ENCODE data around the gene FAM50B.

The FAM50B gene

GRCh38 chr6:3873051-3873450 lies 23.9 kb downstream of the FAM50B start:
- no peak for DNase-seq (ENCODE audit: low spot score)

- no peak for DNase-seq (ENCODE audit: low spot score)
These were observed 24.9 kb downstream of the FAM50B start for GRCh38 chr6:3874069-3874468.

GRCh38 chr6:3875486-3875885 lies 26.3 kb downstream of the FAM50B start:
- no peak for DNase-seq (ENCODE audit: low spot score)

- DNase-seq (ENCODE audit: low spot score), result no peak
These were observed 26.9 kb downstream of the FAM50B start for GRCh38 chr6:3876101-3876500.

GRCh38 chr6:3876866-3877265 lies 27.7 kb downstream of the FAM50B start:
- DNase-seq (ENCODE audit: low spot score), result no peak

- no peak for DNase-seq (ENCODE audit: low spot score)
These were observed 29.0 kb downstream of the FAM50B start for GRCh38 chr6:3878048-3878666.

- no peak for DNase-seq (ENCODE audit: low spot score)
These were observed 30.2 kb downstream of the FAM50B start for GRCh38 chr6:3879194-3879952.

- no peak for DNase-seq (ENCODE audit: low spot score)
These were observed 32.7 kb downstream of the FAM50B start for GRCh38 chr6:3881711-3882421.

GRCh38 chr6:3882431-3882830 lies 33.3 kb downstream of the FAM50B start:
- DNase-seq (ENCODE audit: low spot score), result peak; percentile 58

GRCh38 chr6:3882866-3883265 lies 33.7 kb downstream of the FAM50B start:
- DNase-seq (ENCODE audit: low spot score), result no peak

GRCh38 chr6:3884007-3884745 lies 35.0 kb downstream of the FAM50B start:
- peak; percentile 26 for DNase-seq (ENCODE audit: low spot score)

GRCh38 chr6:3885262-3886036 lies 36.3 kb downstream of the FAM50B start:
- no peak for DNase-seq (ENCODE audit: low spot score)

GRCh38 chr6:3887150-3887700 lies 38.1 kb downstream of the FAM50B start:
- peak; percentile 60 for DNase-seq (ENCODE audit: low spot score)

GRCh38 chr6:3888153-3888957 lies 39.2 kb downstream of the FAM50B start:
- no peak for DNase-seq (ENCODE audit: low spot score)

- DNase-seq (ENCODE audit: low spot score), result no peak
These were observed 40.9 kb downstream of the FAM50B start for GRCh38 chr6:3890047-3890446.

GRCh38 chr6:3891883-3892282 lies 42.7 kb downstream of the FAM50B start:
- DNase-seq (ENCODE audit: low spot score), result no peak

- no peak for DNase-seq (ENCODE audit: low spot score)
These were observed 43.4 kb downstream of the FAM50B start for GRCh38 chr6:3892603-3893002.

GRCh38 chr6:3893487-3893886 lies 44.3 kb downstream of the FAM50B start:
- no peak for DNase-seq (ENCODE audit: low spot score)

GRCh38 chr6:3893917-3894316 lies 44.7 kb downstream of the FAM50B start:
- DNase-seq (ENCODE audit: low spot score), result no peak

GRCh38 chr6:3894590-3895311 lies 45.6 kb downstream of the FAM50B start:
- no peak for DNase-seq (ENCODE audit: low spot score)

Data from pons (tissue), 1 donor.